Liver (tissue), 3 donors: ENCODE data around the gene MYMK.

Experiments used
- ATF3 ChIP-seq: IDR thresholded peaks from 2 replicates; pipeline ENCODE4 v1.6.1; 2016; ENCODE audit warnings: antibody characterized with exemption
- CTCF ChIP-seq: fragments of 150-350 bp; IDR thresholded peaks from 2 replicates; pipeline ENCODE4 v1.5.1; 2017; ENCODE audit warnings: improper control_type of control experiment, low read depth, low read length; ENCODE audit not compliant: missing input control
- EGR1 ChIP-seq, 2 donors: IDR thresholded peaks; 2 replicates each; pipeline ENCODE4 v1.6.1; 2016 to 2018; ENCODE audit warnings: antibody characterized with exemption in 2 of 2, low read depth in 2 of 2
- GABPA ChIP-seq, 2 donors: IDR thresholded peaks in 1 of 2; conservative IDR thresholded peaks in 1 of 2; 2 replicates each; pipeline ENCODE4 v1.6.1; 2016; ENCODE audit warnings: antibody characterized with exemption in 2 of 2, mild to moderate bottlenecking in 1 of 2, moderate library complexity in 1 of 2
- JUND ChIP-seq, 2 donors: IDR thresholded peaks; 2 replicates each; pipeline ENCODE4 v1.6.1; 2016; ENCODE audit warnings: antibody characterized with exemption in 2 of 2
- MAX ChIP-seq: IDR thresholded peaks from 2 replicates; pipeline ENCODE4 v1.6.1; 2016; ENCODE audit warnings: antibody characterized with exemption
- NR2F2 ChIP-seq: IDR thresholded peaks from 2 replicates; pipeline ENCODE4 v1.6.1; 2016; ENCODE audit warnings: antibody characterized with exemption
- SP1 ChIP-seq: IDR thresholded peaks from 2 replicates; pipeline ENCODE4 v1.6.1; 2018; ENCODE audit warnings: antibody characterized with exemption, mild to moderate bottlenecking
- TAF1 ChIP-seq: conservative IDR thresholded peaks from 2 replicates; pipeline ENCODE4 v1.6.1; 2016; ENCODE audit warnings: antibody characterized with exemption, mild to moderate bottlenecking
- YY1 ChIP-seq: IDR thresholded peaks from 2 replicates; pipeline ENCODE4 v1.6.1; 2016; ENCODE audit warnings: antibody characterized with exemption, mild to moderate bottlenecking
- donor health status: healthy.
- donor health status: healthy.

GRCh38 chr9:133516256-133516960 lies 8.4 kb downstream of the MYMK start:
- TF ChIP-seq CTCF (no peak), ATF3 (no peak), TAF1 (no peak), JUND (IDR thresholded peaks at IDR 0.05) (no peak), GABPA (IDR thresholded peaks at IDR 0.05 in 1 of 2, conservative IDR thresholded peaks at IDR 0.05 in 1 of 2) (no peak), SP1 (no peak), YY1 (no peak), MAX (no peak), EGR1 (IDR thresholded peaks at IDR 0.05; ENCODE audit: low read depth in 2 of 2) (no peak), NR2F2 (no peak)
